Measurements from ENCODE around the gene PANK1.

GRCh38 chr10:89555688-89556445 lies 89.2 kb downstream of the PANK1 start:
- no peak for TF ChIP-seq POLR2AphosphoS5 (IDR thresholded peaks at IDR 0.05)
- no peak for TF ChIP-seq POLR2A (IDR thresholded peaks at IDR 0.05)
